GDM1 (cell line): ENCODE measurements around the gene TMEM178A.
"Not testable (repeated sequence)": the region's sequence is repeated elsewhere in the genome, so short reads cannot be mapped to it uniquely, and the experiment has no call there.

ENCODE experiments used
- DNase-seq: peaks from one replicate; lab custom pipeline; 2025; lab: John Stamatoyannopoulos, UW

TMEM178A gene

GRCh38 chr2:39715822-39716221 lies 50.1 kb downstream of the TMEM178A start:
- DNase-seq, result no peak

- no peak for DNase-seq
Observed at GRCh38 chr2:39717067-39717466, 51.4 kb downstream of the TMEM178A start.

- no peak for DNase-seq
Observed at GRCh38 chr2:39718483-39718882, 52.8 kb downstream of the TMEM178A start.

- no peak for DNase-seq
Observed at GRCh38 chr2:39719317-39719716, 53.6 kb downstream of the TMEM178A start.

GRCh38 chr2:39720970-39721369 lies 55.3 kb downstream of the TMEM178A start:
- DNase-seq, result no peak

- no peak for DNase-seq
Observed at GRCh38 chr2:39723497-39723896, 57.8 kb downstream of the TMEM178A start.

- no peak for DNase-seq
Observed at GRCh38 chr2:39723946-39724827, 58.5 kb downstream of the TMEM178A start.

GRCh38 chr2:39724828-39725144 lies 59.1 kb downstream of the TMEM178A start:
- DNase-seq, result no peak

GRCh38 chr2:39725401-39725800 lies 59.7 kb downstream of the TMEM178A start:
- DNase-seq, result no peak

GRCh38 chr2:39728085-39728484 lies 62.4 kb downstream of the TMEM178A start:
- not testable (repeated sequence) for DNase-seq

- DNase-seq, result peak; percentile 23
Observed at GRCh38 chr2:39728941-39729351, 63.2 kb downstream of the TMEM178A start.

- no peak for DNase-seq
Observed at GRCh38 chr2:39730276-39730675, 64.6 kb downstream of the TMEM178A start.

GRCh38 chr2:39730685-39731302 lies 65.1 kb downstream of the TMEM178A start:
- peak; percentile 11 for DNase-seq

- DNase-seq, result no peak
Observed at GRCh38 chr2:39731546-39731945, 65.8 kb downstream of the TMEM178A start.

GRCh38 chr2:39732482-39732881 lies 66.8 kb downstream of the TMEM178A start:
- no peak for DNase-seq

GRCh38 chr2:39733070-39733674 lies 67.5 kb downstream of the TMEM178A start:
- DNase-seq, result no peak

- DNase-seq, result no peak
Observed at GRCh38 chr2:39734445-39734844, 68.7 kb downstream of the TMEM178A start.

GRCh38 chr2:39735648-39736047 lies 69.9 kb downstream of the TMEM178A start:
- DNase-seq, result no peak

GRCh38 chr2:39736640-39737039 lies 70.9 kb downstream of the TMEM178A start:
- no peak for DNase-seq

- no peak for DNase-seq
Observed at GRCh38 chr2:39737661-39738060, 71.9 kb downstream of the TMEM178A start.

GRCh38 chr2:39738936-39739335 lies 73.2 kb downstream of the TMEM178A start:
- DNase-seq, result no peak

- DNase-seq, result no peak
Observed at GRCh38 chr2:39739386-39739785, 73.7 kb downstream of the TMEM178A start.

GRCh38 chr2:39741871-39742270 lies 76.2 kb downstream of the TMEM178A start:
- no peak for DNase-seq
